ENCODE measurements around the gene CRISPLD2. TPM values are rescaled to one million over a fixed set of nuclear protein-coding genes. Genes with fewer than 3 reads are reported as not detected.

The CRISPLD2 gene
- total and polyA plus RNA-seq, 2 donors (not counting 1 experiment from before 2014, with no cell fraction given): 37.0 to 96.2 TPM

DNA sequence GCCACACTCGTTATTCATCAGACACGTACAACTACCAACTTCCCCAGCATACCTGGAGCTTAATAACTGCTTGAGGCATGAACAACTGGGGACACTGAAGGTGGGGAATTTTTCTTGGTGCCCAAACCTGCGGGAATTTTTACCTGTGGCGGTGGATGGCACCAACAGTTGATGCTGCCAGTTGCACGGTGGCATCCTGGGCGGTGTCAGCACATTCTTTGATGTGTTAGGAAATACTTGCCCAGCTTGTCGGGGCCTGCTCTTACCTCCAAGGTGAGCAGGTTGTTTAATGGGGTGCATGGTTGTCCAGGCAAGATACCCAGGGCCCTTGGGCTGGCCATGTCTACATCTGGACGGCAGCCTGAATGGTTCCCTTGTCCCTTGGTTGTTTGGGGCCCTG, 79.6 kb downstream of the CRISPLD2 start:
- H3K9me3 ChIP-seq (ENCODE audit: control insufficient read depth, insufficient read depth, low read depth, low read length): no peaks in the 10 kb centered on the region
- H3K79me2 ChIP-seq (ENCODE audit: control insufficient read depth, insufficient read depth, low read length): no peaks in the 10 kb centered on the region
- H4K20me1 ChIP-seq (ENCODE audit: control insufficient read depth, extremely low read depth, insufficient read depth, low read length): no peaks in the 10 kb centered on the region
- peaks cover 1% of the 10 kb centered on the region for H3K36me3 ChIP-seq (ENCODE audit: control insufficient read depth, insufficient read depth, low read length)
- TF ChIP-seq CTCF (conservative IDR thresholded peaks at IDR 0.05 in 1 of 2, IDR thresholded peaks at IDR 0.05 in 1 of 2; ENCODE audit: low read depth in 1 of 2, low read length in 2 of 2): no peak
- no peak for TF ChIP-seq EZH2 (IDR thresholded peaks at IDR 0.05; ENCODE audit: low read length, missing control alignments)
- no peaks in the 10 kb centered on the region for H3K27me3 ChIP-seq (ENCODE audit: control insufficient read depth, insufficient read depth, low read length)
- H3K4me2 ChIP-seq (ENCODE audit: extremely low read depth, insufficient read depth, low read length): no peak overlapping the region
- no peak overlapping the region for H3K27ac ChIP-seq (ENCODE audit: insufficient read depth, low read length)
- no peak overlapping the region for H3K4me3 ChIP-seq (replicated peaks in 1 of 4; ENCODE audit: control extremely low read depth in 1 of 4, insufficient read depth in 1 of 4, low read depth in 3 of 4, low read length in 4 of 4)
- no peak for DNase-seq (ENCODE audit: low read depth in 2 of 2)
- no peak overlapping the region for H3K9ac ChIP-seq (ENCODE audit: insufficient read depth, low read length)
- no peaks in the 10 kb centered on the region for H3K4me1 ChIP-seq (ENCODE audit: control insufficient read depth, extremely low read depth, insufficient read depth, low read length)
- H2AFZ ChIP-seq (ENCODE audit: low read length): no peak overlapping the region

GRCh38 chr16:84905965-84906460, 86.2 kb downstream of the CRISPLD2 start:
- H3K36me3 ChIP-seq (ENCODE audit: control insufficient read depth, insufficient read depth, low read length): no peaks in the 10 kb centered on the region
- TF ChIP-seq CTCF (conservative IDR thresholded peaks at IDR 0.05 in 1 of 2, IDR thresholded peaks at IDR 0.05 in 1 of 2; ENCODE audit: low read depth in 1 of 2, low read length in 2 of 2) (no peak), EZH2 (IDR thresholded peaks at IDR 0.05; ENCODE audit: low read length, missing control alignments) (no peak)
- no peaks in the 10 kb centered on the region for H4K20me1 ChIP-seq (ENCODE audit: control insufficient read depth, extremely low read depth, insufficient read depth, low read length)
- no peak for DNase-seq (ENCODE audit: low read depth in 2 of 2)
- H3K27ac ChIP-seq (ENCODE audit: insufficient read depth, low read length): no peak overlapping the region
- no peak overlapping the region for H3K4me2 ChIP-seq (ENCODE audit: extremely low read depth, insufficient read depth, low read length)
- no peaks in the 10 kb centered on the region for H3K27me3 ChIP-seq (ENCODE audit: control insufficient read depth, insufficient read depth, low read length)
- H3K4me1 ChIP-seq (ENCODE audit: control insufficient read depth, extremely low read depth, insufficient read depth, low read length): no peaks in the 10 kb centered on the region
- no peak overlapping the region for H2AFZ ChIP-seq (ENCODE audit: low read length)
- no peak overlapping the region for H3K4me3 ChIP-seq (replicated peaks in 1 of 4; ENCODE audit: control extremely low read depth in 1 of 4, insufficient read depth in 1 of 4, low read depth in 3 of 4, low read length in 4 of 4)
- H3K9me3 ChIP-seq (ENCODE audit: control insufficient read depth, insufficient read depth, low read depth, low read length): no peaks in the 10 kb centered on the region
- no peak overlapping the region for H3K9ac ChIP-seq (ENCODE audit: insufficient read depth, low read length)
- no peaks in the 10 kb centered on the region for H3K79me2 ChIP-seq (ENCODE audit: control insufficient read depth, insufficient read depth, low read length)

GRCh38 chr16:84907051-84907450, 87.3 kb downstream of the CRISPLD2 start:
- Histone ChIP-seq H3K9ac (ENCODE audit: insufficient read depth, low read length) (no peak overlapping the region), H3K9me3 (ENCODE audit: control insufficient read depth, insufficient read depth, low read depth, low read length) (no peaks in the 10 kb centered on the region), H3K36me3 (ENCODE audit: control insufficient read depth, insufficient read depth, low read length) (no peaks in the 10 kb centered on the region), H3K4me2 (ENCODE audit: extremely low read depth, insufficient read depth, low read length) (no peak overlapping the region), H3K4me3 (replicated peaks in 1 of 4; ENCODE audit: control extremely low read depth in 1 of 4, insufficient read depth in 1 of 4, low read depth in 3 of 4, low read length in 4 of 4) (no peak overlapping the region), H3K27ac (ENCODE audit: insufficient read depth, low read length) (no peak overlapping the region), H4K20me1 (ENCODE audit: control insufficient read depth, extremely low read depth, insufficient read depth, low read length) (no peaks in the 10 kb centered on the region), H3K79me2 (ENCODE audit: control insufficient read depth, insufficient read depth, low read length) (no peaks in the 10 kb centered on the region), H2AFZ (ENCODE audit: low read length) (no peak overlapping the region), H3K27me3 (ENCODE audit: control insufficient read depth, insufficient read depth, low read length) (no peaks in the 10 kb centered on the region), H3K4me1 (ENCODE audit: control insufficient read depth, extremely low read depth, insufficient read depth, low read length) (no peaks in the 10 kb centered on the region)
- DNase-seq (ENCODE audit: low read depth in 2 of 2): no peak
- TF ChIP-seq EZH2 (IDR thresholded peaks at IDR 0.05; ENCODE audit: low read length, missing control alignments): no peak
- TF ChIP-seq CTCF (conservative IDR thresholded peaks at IDR 0.05 in 1 of 2, IDR thresholded peaks at IDR 0.05 in 1 of 2; ENCODE audit: low read depth in 1 of 2, low read length in 2 of 2): no peak
